Large intestine (tissue), 3 donors: ENCODE measurements around the gene NETO1. TPM values are rescaled to one million over a fixed set of nuclear protein-coding genes. Genes with fewer than 3 reads are reported as not detected.

Source experiments
- DNase-seq, 2 donors: peaks; one replicate each; pipeline versions ENCODE4 v3.0.0 to v3.0.0-alpha.2; 2013
- H3K27ac ChIP-seq: one replicate; pipeline ENCODE4 v1.5.1; 2013; ENCODE audit warnings: low read length
- H3K27me3 ChIP-seq: 2 replicates; pipeline ENCODE4 v1.6.1; 2013; ENCODE audit warnings: low read length; ENCODE audit not compliant: control insufficient read depth, insufficient read depth
- H3K36me3 ChIP-seq: 2 replicates; pipeline ENCODE4 v1.6.1; 2013; ENCODE audit warnings: low read length; ENCODE audit not compliant: control insufficient read depth, insufficient read depth
- H3K4me1 ChIP-seq: one replicate; pipeline ENCODE4 v1.6.1; 2013; ENCODE audit warnings: low read length; ENCODE audit not compliant: control insufficient read depth, insufficient read depth
- H3K4me3 ChIP-seq: one replicate; pipeline ENCODE4 v1.5.1; 2013; ENCODE audit warnings: low read length
- H3K9me3 ChIP-seq: one replicate; pipeline ENCODE4 v1.6.1; 2013; ENCODE audit warnings: mild to moderate bottlenecking, low read depth, low read length, moderate library complexity; ENCODE audit not compliant: control insufficient read depth
- WGBS: methylation state at CpG from one replicate; pipeline ENCODE4 v1.1.5; 2013; ENCODE audit warnings: low lambda C conversion rate; ENCODE audit not compliant: insufficient coverage; 5-methylcytosine and 5-hydroxymethylcytosine counted together
- polyA plus RNA-seq: library from polyadenylated mRNA; unstranded; fragments of 120-200 nt; gene quantifications from one replicate; pipeline ENCODE4 v1.2.1, GENCODE V29; 2013

NETO1 gene
- polyA plus RNA-seq, 1 donor = 0.03 TPM

GRCh38 chr18:72819050-72819449 is 48.7 kb downstream of the NETO1 start:
- no peak overlapping the region for H3K27ac ChIP-seq
- H3K4me1 ChIP-seq = no peaks in the 10 kb centered on the region
- H3K36me3 ChIP-seq = no peaks in the 10 kb centered on the region
- no peaks in the 10 kb centered on the region for H3K27me3 ChIP-seq
- no peak overlapping the region for H3K4me3 ChIP-seq
- no peak for DNase-seq
- H3K9me3 ChIP-seq = no peaks in the 10 kb centered on the region

- 83% methylated on average over 2 of the region's 7 CpGs for WGBS
- Histone ChIP-seq H3K36me3 (no peaks in the 10 kb centered on the region), H3K27me3 (no peaks in the 10 kb centered on the region), H3K4me1 (no peaks in the 10 kb centered on the region), H3K27ac (no peak overlapping the region), H3K4me3 (no peak overlapping the region), H3K9me3 (no peaks in the 10 kb centered on the region)
- DNase-seq = no peak
These were observed 56.7 kb downstream of the NETO1 start for GRCh38 chr18:72811047-72811446.

GRCh38 chr18:72808680-72809079 is 59.1 kb downstream of the NETO1 start:
- Histone ChIP-seq H3K36me3 (no peaks in the 10 kb centered on the region), H3K27ac (no peak overlapping the region), H3K9me3 (no peaks in the 10 kb centered on the region), H3K4me1 (no peaks in the 10 kb centered on the region), H3K27me3 (no peaks in the 10 kb centered on the region), H3K4me3 (no peak overlapping the region)
- no CpG with 5 or more reads among the region's 2 CpGs for WGBS
- DNase-seq = no peak

- no peak overlapping the region for H3K4me3 ChIP-seq
- WGBS = no CpG with 5 or more reads among the region's 3 CpGs
- H3K27ac ChIP-seq = no peak overlapping the region
- H3K36me3 ChIP-seq = no peaks in the 10 kb centered on the region
- H3K9me3 ChIP-seq = no peaks in the 10 kb centered on the region
- no peaks in the 10 kb centered on the region for H3K4me1 ChIP-seq
- no peaks in the 10 kb centered on the region for H3K27me3 ChIP-seq
- DNase-seq = no peak
These were observed 68.7 kb downstream of the NETO1 start for GRCh38 chr18:72799106-72799505.

- no peak overlapping the region for H3K4me3 ChIP-seq
- no peak for DNase-seq
- H3K27me3 ChIP-seq = no peaks in the 10 kb centered on the region
- no peak overlapping the region for H3K27ac ChIP-seq
- 67% methylated on average over 1 of the region's 9 CpGs for WGBS
- no peaks in the 10 kb centered on the region for H3K36me3 ChIP-seq
- H3K4me1 ChIP-seq = no peaks in the 10 kb centered on the region
- no peaks in the 10 kb centered on the region for H3K9me3 ChIP-seq
These were observed 84.3 kb downstream of the NETO1 start for GRCh38 chr18:72783530-72783929.

DNA sequence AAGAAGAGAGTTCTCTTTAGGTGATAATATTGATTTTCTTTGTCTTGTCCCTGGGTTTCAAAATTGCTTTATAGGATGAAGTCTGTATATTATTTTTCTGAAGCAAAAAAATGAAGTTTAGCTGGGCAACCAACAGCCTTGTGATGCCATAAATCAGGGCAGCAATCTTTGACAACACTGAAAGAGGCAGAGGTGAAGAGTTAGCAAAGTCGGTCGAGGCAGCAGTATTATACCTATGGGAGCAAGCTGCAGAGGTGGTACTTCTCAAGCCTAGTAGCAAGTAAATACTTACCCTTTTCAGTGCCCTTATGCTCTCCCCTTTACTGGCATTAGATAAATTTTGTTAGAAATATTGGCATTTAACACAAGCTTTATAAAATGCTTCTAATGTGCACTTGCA is 92.9 kb downstream of the NETO1 start:
- no peaks in the 10 kb centered on the region for H3K9me3 ChIP-seq
- no peak for DNase-seq
- no peaks in the 10 kb centered on the region for H3K4me1 ChIP-seq
- H3K36me3 ChIP-seq = no peaks in the 10 kb centered on the region
- H3K27ac ChIP-seq = no peak overlapping the region
- H3K27me3 ChIP-seq = no peaks in the 10 kb centered on the region
- WGBS = no CpG with 5 or more reads among the region's 2 CpGs
- H3K4me3 ChIP-seq = no peak overlapping the region

DNA sequence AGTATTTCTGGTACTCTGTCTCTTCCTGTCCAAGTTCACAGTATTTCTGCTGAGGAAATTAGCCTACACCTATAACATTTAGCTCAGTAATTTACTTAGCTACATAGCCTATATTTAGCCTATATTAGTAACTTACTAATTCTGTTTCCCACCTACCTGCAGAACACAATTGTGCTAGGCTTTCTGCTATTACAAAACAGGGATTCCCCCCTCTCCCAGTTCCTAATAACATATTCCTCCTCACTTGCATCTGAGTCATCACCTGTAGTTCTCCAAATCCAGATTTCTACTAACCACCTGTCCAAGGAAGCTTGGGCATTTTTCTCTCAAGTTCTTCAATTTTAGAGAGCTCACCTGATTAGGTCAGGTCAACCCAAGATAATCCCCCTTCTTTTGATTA is 94.9 kb downstream of the NETO1 start:
- Histone ChIP-seq H3K4me1 (no peaks in the 10 kb centered on the region), H3K27ac (no peak overlapping the region), H3K4me3 (no peak overlapping the region), H3K9me3 (no peaks in the 10 kb centered on the region), H3K27me3 (no peaks in the 10 kb centered on the region), H3K36me3 (no peaks in the 10 kb centered on the region)
- DNase-seq = no peak

DNA sequence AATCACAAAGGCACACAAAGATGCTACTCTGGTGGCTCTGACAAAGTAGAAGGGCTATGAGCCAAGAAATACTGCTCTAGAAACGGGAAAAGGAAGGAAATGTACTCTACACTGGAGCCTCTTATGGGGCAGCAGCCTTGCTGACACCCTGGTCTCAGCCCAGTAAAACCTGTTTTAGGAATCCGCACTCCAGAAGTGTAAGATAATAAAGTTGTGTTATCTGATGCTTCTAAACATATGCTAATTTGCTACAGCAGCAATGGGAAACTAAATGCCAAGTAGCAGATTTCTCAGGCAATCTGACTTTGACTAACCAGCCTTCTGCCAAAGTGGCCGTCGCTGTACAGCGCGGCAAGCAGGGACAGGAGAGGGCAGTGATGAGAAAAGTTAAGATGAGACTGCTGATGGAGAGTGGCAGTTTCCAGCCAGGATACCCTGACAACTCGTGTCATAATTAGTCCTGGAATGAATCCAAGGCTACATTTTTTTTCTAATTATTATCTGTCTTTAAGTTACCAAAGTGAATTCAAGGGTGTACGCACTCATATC is 99.0 kb downstream of the NETO1 start:
- WGBS = 100% methylated on average over 1 of the region's 8 CpGs
- no peak overlapping the region for H3K4me3 ChIP-seq
- H3K27ac ChIP-seq = no peak overlapping the region
- no peaks in the 10 kb centered on the region for H3K27me3 ChIP-seq
- H3K4me1 ChIP-seq = no peaks in the 10 kb centered on the region
- no peak for DNase-seq
- no peaks in the 10 kb centered on the region for H3K9me3 ChIP-seq
- H3K36me3 ChIP-seq = no peaks in the 10 kb centered on the region

DNA sequence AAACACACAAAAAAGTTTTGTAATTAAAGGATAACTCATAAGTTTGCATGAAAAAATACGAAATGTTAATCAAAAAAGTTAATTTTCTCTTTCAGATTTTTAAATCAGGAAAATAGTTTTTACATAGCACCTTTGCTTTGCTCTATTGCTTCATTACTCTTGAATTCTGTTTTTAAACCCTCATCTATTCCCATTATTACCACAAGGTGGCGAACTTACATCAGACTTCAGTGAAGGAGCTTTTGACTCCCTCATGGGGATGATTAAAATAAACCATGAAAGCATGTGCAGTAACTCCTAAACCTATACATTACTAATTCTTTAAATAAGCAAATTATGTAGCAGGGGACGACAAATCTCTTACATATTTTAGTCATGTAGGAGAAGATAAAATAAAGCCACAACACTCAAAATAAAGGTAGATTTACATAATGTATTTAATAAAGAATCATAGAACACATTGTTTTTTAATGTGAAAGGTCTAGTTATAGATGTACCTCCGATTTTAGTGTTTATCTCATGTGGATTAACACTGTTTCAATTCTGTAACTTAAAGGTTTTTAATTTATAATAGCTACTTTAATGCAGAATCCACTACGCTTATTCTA is 105.2 kb downstream of the NETO1 start:
- H3K36me3 ChIP-seq = no peaks in the 10 kb centered on the region
- no peak overlapping the region for H3K27ac ChIP-seq
- H3K4me1 ChIP-seq = no peaks in the 10 kb centered on the region
- H3K27me3 ChIP-seq = no peaks in the 10 kb centered on the region
- 27% methylated on average over 5 of the region's 5 CpGs for WGBS
- DNase-seq = peak; percentile 9 to 10
- H3K9me3 ChIP-seq = no peaks in the 10 kb centered on the region
- H3K4me3 ChIP-seq = no peak overlapping the region

DNA sequence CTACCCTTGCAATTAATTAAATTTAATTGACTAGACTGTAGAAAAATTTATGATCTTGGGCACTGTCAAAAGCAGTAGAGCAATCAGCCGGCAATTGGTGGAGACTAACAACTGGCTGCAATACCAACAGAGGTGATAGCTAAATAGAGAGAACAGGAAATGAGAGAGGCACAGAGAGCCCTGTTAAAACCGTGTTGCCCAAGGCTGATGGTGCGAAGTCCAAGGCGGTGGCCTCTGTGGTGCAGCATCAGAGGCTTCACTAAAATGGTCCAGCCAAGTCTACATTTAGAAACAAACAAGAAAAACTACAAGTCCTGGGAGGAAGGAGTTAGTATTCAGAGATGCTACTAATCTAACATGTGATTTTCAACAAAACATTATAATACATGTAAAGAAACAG is 115.6 kb downstream of the NETO1 start:
- H3K9me3 ChIP-seq = no peaks in the 10 kb centered on the region
- H3K27me3 ChIP-seq = no peaks in the 10 kb centered on the region
- no peaks in the 10 kb centered on the region for H3K36me3 ChIP-seq
- no peak for DNase-seq
- no peak overlapping the region for H3K27ac ChIP-seq
- WGBS = 92% methylated on average over 4 of the region's 4 CpGs
- H3K4me3 ChIP-seq = no peak overlapping the region
- H3K4me1 ChIP-seq = no peaks in the 10 kb centered on the region

GRCh38 chr18:72742002-72742401 is 125.8 kb downstream of the NETO1 start:
- Histone ChIP-seq H3K9me3 (no peaks in the 10 kb centered on the region), H3K36me3 (no peaks in the 10 kb centered on the region), H3K27ac (no peak overlapping the region), H3K4me1 (no peaks in the 10 kb centered on the region), H3K27me3 (no peaks in the 10 kb centered on the region), H3K4me3 (no peak overlapping the region)
- no CpG with 5 or more reads among the region's 1 CpG for WGBS
- no peak for DNase-seq
